SK-N-MC (cell line): ENCODE results near the gene MPP4.
"Not testable (repeated sequence)": the region's sequence is repeated elsewhere in the genome, so short reads cannot be mapped to it uniquely, and the experiment has no call there.

Experiments used
- EZH2 ChIP-seq: fragments of 200-600 bp; sonication (generic); IDR thresholded peaks from one replicate; pipeline ENCODE4 v1.6.1; 2017; ENCODE audit warnings: antibody characterized with exemption
- POLR2AphosphoS5 ChIP-seq: IDR thresholded peaks from 2 replicates; pipeline ENCODE4 v1.6.1; 2012; ENCODE audit warnings: mild to moderate bottlenecking, low read depth, low read length, borderline replicate concordance

GRCh38 chr2:201671205-201671604 lies 27.2 kb downstream of the MPP4 start:
- TF ChIP-seq POLR2AphosphoS5, EZH2: not testable (repeated sequence)
